ENCODE data around the gene UBA6. TPM values are rescaled to one million over a fixed set of nuclear protein-coding genes. Genes with fewer than 3 reads are reported as not detected.

Gene UBA6
- total and polyA plus RNA-seq, 9 of the 15 experiments (the other 6 are each of a cell fraction or from before 2014, with no cell fraction given): 22.9 to 139 (median 94.6) TPM

DNA sequence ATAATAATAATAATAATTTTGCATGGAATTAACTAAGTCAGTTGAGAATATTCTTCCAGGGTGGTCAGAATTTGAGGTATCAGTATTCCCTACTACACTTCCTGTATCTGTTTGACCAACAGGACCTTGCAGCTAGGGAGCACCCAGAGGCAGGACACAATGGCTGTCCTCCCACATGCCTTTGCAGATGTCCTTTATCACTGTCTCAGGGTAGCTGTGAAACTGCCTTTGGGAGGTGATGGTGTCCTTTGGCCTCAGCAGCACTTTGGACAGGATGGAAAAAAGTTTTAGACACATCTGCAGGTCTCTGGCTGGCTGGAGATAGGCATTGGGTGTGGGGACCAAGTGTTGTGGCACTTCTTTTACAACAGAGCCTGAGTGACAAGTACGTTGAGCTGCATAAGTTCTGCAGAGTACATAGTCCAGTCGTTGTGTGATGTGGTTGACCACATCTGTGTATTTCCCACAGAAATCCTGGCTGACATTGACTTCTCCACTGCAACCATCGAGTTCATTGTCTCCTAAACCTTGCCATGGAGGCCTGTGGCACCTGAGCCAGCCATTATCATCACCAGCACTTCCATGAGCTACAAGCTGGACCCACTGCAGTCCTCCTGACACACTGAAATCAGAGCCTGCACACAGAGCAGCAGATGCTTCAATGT, 19.1 kb upstream of the UBA6 start (continued):
- TF ChIP-seq, protein P1, sequence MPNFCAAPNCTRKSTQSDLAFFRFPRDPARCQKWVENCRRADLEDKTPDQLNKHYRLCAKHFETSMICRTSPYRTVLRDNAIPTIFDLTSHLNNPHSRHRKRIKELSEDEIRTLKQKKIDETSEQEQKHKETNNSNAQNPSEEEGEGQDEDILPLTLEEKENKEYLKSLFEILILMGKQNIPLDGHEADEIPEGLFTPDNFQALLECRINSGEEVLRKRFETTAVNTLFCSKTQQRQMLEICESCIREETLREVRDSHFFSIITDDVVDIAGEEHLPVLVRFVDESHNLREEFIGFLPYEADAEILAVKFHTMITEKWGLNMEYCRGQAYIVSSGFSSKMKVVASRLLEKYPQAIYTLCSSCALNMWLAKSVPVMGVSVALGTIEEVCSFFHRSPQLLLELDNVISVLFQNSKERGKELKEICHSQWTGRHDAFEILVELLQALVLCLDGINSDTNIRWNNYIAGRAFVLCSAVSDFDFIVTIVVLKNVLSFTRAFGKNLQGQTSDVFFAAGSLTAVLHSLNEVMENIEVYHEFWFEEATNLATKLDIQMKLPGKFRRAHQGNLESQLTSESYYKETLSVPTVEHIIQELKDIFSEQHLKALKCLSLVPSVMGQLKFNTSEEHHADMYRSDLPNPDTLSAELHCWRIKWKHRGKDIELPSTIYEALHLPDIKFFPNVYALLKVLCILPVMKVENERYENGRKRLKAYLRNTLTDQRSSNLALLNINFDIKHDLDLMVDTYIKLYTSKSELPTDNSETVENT (CRISPR knock-in tag; IDR thresholded peaks at IDR 0.05): no peak
- TF ChIP-seq, protein P2, sequence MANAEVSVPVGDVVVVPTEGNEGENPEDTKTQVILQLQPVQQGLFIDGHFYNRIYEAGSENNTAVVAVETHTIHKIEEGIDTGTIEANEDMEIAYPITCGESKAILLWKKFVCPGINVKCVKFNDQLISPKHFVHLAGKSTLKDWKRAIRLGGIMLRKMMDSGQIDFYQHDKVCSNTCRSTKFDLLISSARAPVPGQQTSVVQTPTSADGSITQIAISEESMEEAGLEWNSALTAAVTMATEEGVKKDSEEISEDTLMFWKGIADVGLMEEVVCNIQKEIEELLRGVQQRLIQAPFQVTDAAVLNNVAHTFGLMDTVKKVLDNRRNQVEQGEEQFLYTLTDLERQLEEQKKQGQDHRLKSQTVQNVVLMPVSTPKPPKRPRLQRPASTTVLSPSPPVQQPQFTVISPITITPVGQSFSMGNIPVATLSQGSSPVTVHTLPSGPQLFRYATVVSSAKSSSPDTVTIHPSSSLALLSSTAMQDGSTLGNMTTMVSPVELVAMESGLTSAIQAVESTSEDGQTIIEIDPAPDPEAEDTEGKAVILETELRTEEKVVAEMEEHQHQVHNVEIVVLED (CRISPR knock-in tag; IDR thresholded peaks at IDR 0.05): no peak
- TF ChIP-seq, protein P3, sequence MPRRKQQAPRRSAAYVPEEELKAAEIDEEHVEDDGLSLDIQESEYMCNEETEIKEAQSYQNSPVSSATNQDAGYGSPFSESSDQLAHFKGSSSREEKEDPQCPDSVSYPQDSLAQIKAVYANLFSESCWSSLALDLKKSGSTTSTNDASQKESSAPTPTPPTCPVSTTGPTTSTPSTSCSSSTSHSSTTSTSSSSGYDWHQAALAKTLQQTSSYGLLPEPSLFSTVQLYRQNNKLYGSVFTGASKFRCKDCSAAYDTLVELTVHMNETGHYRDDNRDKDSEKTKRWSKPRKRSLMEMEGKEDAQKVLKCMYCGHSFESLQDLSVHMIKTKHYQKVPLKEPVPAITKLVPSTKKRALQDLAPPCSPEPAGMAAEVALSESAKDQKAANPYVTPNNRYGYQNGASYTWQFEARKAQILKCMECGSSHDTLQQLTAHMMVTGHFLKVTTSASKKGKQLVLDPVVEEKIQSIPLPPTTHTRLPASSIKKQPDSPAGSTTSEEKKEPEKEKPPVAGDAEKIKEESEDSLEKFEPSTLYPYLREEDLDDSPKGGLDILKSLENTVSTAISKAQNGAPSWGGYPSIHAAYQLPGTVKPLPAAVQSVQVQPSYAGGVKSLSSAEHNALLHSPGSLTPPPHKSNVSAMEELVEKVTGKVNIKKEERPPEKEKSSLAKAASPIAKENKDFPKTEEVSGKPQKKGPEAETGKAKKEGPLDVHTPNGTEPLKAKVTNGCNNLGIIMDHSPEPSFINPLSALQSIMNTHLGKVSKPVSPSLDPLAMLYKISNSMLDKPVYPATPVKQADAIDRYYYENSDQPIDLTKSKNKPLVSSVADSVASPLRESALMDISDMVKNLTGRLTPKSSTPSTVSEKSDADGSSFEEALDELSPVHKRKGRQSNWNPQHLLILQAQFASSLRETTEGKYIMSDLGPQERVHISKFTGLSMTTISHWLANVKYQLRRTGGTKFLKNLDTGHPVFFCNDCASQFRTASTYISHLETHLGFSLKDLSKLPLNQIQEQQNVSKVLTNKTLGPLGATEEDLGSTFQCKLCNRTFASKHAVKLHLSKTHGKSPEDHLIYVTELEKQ (CRISPR knock-in tag; IDR thresholded peaks at IDR 0.05): no peak
- TF ChIP-seq, protein P4, sequence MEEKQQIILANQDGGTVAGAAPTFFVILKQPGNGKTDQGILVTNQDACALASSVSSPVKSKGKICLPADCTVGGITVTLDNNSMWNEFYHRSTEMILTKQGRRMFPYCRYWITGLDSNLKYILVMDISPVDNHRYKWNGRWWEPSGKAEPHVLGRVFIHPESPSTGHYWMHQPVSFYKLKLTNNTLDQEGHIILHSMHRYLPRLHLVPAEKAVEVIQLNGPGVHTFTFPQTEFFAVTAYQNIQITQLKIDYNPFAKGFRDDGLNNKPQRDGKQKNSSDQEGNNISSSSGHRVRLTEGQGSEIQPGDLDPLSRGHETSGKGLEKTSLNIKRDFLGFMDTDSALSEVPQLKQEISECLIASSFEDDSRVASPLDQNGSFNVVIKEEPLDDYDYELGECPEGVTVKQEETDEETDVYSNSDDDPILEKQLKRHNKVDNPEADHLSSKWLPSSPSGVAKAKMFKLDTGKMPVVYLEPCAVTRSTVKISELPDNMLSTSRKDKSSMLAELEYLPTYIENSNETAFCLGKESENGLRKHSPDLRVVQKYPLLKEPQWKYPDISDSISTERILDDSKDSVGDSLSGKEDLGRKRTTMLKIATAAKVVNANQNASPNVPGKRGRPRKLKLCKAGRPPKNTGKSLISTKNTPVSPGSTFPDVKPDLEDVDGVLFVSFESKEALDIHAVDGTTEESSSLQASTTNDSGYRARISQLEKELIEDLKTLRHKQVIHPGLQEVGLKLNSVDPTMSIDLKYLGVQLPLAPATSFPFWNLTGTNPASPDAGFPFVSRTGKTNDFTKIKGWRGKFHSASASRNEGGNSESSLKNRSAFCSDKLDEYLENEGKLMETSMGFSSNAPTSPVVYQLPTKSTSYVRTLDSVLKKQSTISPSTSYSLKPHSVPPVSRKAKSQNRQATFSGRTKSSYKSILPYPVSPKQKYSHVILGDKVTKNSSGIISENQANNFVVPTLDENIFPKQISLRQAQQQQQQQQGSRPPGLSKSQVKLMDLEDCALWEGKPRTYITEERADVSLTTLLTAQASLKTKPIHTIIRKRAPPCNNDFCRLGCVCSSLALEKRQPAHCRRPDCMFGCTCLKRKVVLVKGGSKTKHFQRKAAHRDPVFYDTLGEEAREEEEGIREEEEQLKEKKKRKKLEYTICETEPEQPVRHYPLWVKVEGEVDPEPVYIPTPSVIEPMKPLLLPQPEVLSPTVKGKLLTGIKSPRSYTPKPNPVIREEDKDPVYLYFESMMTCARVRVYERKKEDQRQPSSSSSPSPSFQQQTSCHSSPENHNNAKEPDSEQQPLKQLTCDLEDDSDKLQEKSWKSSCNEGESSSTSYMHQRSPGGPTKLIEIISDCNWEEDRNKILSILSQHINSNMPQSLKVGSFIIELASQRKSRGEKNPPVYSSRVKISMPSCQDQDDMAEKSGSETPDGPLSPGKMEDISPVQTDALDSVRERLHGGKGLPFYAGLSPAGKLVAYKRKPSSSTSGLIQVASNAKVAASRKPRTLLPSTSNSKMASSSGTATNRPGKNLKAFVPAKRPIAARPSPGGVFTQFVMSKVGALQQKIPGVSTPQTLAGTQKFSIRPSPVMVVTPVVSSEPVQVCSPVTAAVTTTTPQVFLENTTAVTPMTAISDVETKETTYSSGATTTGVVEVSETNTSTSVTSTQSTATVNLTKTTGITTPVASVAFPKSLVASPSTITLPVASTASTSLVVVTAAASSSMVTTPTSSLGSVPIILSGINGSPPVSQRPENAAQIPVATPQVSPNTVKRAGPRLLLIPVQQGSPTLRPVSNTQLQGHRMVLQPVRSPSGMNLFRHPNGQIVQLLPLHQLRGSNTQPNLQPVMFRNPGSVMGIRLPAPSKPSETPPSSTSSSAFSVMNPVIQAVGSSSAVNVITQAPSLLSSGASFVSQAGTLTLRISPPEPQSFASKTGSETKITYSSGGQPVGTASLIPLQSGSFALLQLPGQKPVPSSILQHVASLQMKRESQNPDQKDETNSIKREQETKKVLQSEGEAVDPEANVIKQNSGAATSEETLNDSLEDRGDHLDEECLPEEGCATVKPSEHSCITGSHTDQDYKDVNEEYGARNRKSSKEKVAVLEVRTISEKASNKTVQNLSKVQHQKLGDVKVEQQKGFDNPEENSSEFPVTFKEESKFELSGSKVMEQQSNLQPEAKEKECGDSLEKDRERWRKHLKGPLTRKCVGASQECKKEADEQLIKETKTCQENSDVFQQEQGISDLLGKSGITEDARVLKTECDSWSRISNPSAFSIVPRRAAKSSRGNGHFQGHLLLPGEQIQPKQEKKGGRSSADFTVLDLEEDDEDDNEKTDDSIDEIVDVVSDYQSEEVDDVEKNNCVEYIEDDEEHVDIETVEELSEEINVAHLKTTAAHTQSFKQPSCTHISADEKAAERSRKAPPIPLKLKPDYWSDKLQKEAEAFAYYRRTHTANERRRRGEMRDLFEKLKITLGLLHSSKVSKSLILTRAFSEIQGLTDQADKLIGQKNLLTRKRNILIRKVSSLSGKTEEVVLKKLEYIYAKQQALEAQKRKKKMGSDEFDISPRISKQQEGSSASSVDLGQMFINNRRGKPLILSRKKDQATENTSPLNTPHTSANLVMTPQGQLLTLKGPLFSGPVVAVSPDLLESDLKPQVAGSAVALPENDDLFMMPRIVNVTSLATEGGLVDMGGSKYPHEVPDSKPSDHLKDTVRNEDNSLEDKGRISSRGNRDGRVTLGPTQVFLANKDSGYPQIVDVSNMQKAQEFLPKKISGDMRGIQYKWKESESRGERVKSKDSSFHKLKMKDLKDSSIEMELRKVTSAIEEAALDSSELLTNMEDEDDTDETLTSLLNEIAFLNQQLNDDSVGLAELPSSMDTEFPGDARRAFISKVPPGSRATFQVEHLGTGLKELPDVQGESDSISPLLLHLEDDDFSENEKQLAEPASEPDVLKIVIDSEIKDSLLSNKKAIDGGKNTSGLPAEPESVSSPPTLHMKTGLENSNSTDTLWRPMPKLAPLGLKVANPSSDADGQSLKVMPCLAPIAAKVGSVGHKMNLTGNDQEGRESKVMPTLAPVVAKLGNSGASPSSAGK (IDR thresholded peaks at IDR 0.05): no peak
- TF ChIP-seq SMC3 (conservative IDR thresholded peaks at IDR 0.05; ENCODE audit: insufficient read depth, low read depth, low read length) (no peak), TCF7 (IDR thresholded peaks at IDR 0.05; ENCODE audit: borderline replicate concordance) (no peak), MCM5 (IDR thresholded peaks at IDR 0.05; ENCODE audit: low read depth) (no peak), HMG20A (CRISPR knock-in tag; conservative IDR thresholded peaks at IDR 0.05) (no peak)

Data from K562 (cell line).